NCI-H748 treated with DMSO at 0.1 percent for 48 hours (cell line): ENCODE results near the gene SLC35F6.
"Not testable (repeated sequence)": the region's sequence is repeated elsewhere in the genome, so short reads cannot be mapped to it uniquely, and the experiment has no call there.

Experiments
- DNase-seq: peaks from one replicate; lab custom pipeline; 2025; lab: John Stamatoyannopoulos, UW

SLC35F6 gene

GRCh38 chr2:26730549-26731344 is 33.3 kb upstream of the SLC35F6 start:
- no peak for DNase-seq

GRCh38 chr2:26731714-26732113 is 32.4 kb upstream of the SLC35F6 start:
- DNase-seq, result no peak

GRCh38 chr2:26732446-26732845 is 31.6 kb upstream of the SLC35F6 start:
- DNase-seq, result no peak

- no peak for DNase-seq
Observed at GRCh38 chr2:26733413-26733812, 30.7 kb upstream of the SLC35F6 start.

- no peak for DNase-seq
Observed at GRCh38 chr2:26735097-26735496, 29.0 kb upstream of the SLC35F6 start.

- no peak for DNase-seq
Observed at GRCh38 chr2:26735883-26736588, 28.0 kb upstream of the SLC35F6 start.

- DNase-seq, result no peak
Observed at GRCh38 chr2:26737221-26737620, 26.9 kb upstream of the SLC35F6 start.

GRCh38 chr2:26738481-26738880 is 25.6 kb upstream of the SLC35F6 start:
- no peak for DNase-seq

- DNase-seq, result no peak
Observed at GRCh38 chr2:26739514-26739913, 24.6 kb upstream of the SLC35F6 start.

GRCh38 chr2:26740346-26740745 is 23.7 kb upstream of the SLC35F6 start:
- DNase-seq, result no peak

GRCh38 chr2:26740890-26741302 is 23.2 kb upstream of the SLC35F6 start:
- DNase-seq, result no peak

GRCh38 chr2:26742048-26742770 is 21.9 kb upstream of the SLC35F6 start:
- DNase-seq, result no peak

GRCh38 chr2:26743852-26744251 is 20.2 kb upstream of the SLC35F6 start:
- no peak for DNase-seq

GRCh38 chr2:26744953-26745352 is 19.1 kb upstream of the SLC35F6 start:
- DNase-seq, result no peak

- peak; percentile 49 for DNase-seq
Observed at GRCh38 chr2:26745609-26746327, 18.3 kb upstream of the SLC35F6 start.

GRCh38 chr2:26746934-26747333 is 17.1 kb upstream of the SLC35F6 start:
- no peak for DNase-seq

GRCh38 chr2:26749787-26750420 is 14.2 kb upstream of the SLC35F6 start:
- DNase-seq, result not testable (repeated sequence)

- DNase-seq, result not testable (repeated sequence)
Observed at GRCh38 chr2:26750467-26750866, 13.6 kb upstream of the SLC35F6 start.

- DNase-seq, result no peak
Observed at GRCh38 chr2:26752656-26753055, 11.4 kb upstream of the SLC35F6 start.

- no peak for DNase-seq
Observed at GRCh38 chr2:26754539-26754938, 9.5 kb upstream of the SLC35F6 start.

- DNase-seq, result no peak
Observed at GRCh38 chr2:26754972-26755670, 9.0 kb upstream of the SLC35F6 start.
